CD4-positive, alpha-beta T cell treated with Interleukin-21 for 1 hour (primary cell): ENCODE data around the gene FASTKD2.
A peak's percentile ranks its signal among the peaks of the same experiment; 100 is the strongest.
"Not testable (repeated sequence)": the region's sequence is repeated elsewhere in the genome, so short reads cannot be mapped to it uniquely, and the experiment has no call there.

Experiments
- DNase-seq: peaks from one replicate; pipeline ENCODE4 v3.0.0-alpha.2; 2020

FASTKD2 gene

GRCh38 chr2:206792645-206793044 is 27.2 kb downstream of the FASTKD2 start:
- no peak for DNase-seq

GRCh38 chr2:206797376-206797775 is 32.0 kb downstream of the FASTKD2 start:
- DNase-seq: no peak

- DNase-seq: no peak
Observed at GRCh38 chr2:206798000-206798399, 32.6 kb downstream of the FASTKD2 start.

GRCh38 chr2:206799083-206799482 is 33.7 kb downstream of the FASTKD2 start:
- no peak for DNase-seq

- peak; percentile 52 for DNase-seq
Observed at GRCh38 chr2:206800506-206801417, 35.4 kb downstream of the FASTKD2 start.

GRCh38 chr2:206801418-206802189 is 36.2 kb downstream of the FASTKD2 start:
- no peak for DNase-seq

- DNase-seq: no peak
Observed at GRCh38 chr2:206802654-206803514, 37.5 kb downstream of the FASTKD2 start.

- no peak for DNase-seq
Observed at GRCh38 chr2:206804326-206804725, 38.9 kb downstream of the FASTKD2 start.

GRCh38 chr2:206805887-206806607 is 40.6 kb downstream of the FASTKD2 start:
- DNase-seq: no peak

GRCh38 chr2:206807624-206808023 is 42.2 kb downstream of the FASTKD2 start:
- not testable (repeated sequence) for DNase-seq

- not testable (repeated sequence) for DNase-seq
Observed at GRCh38 chr2:206812471-206812870, 47.1 kb downstream of the FASTKD2 start.

- DNase-seq: no peak
Observed at GRCh38 chr2:206814498-206814897, 49.1 kb downstream of the FASTKD2 start.

- no peak for DNase-seq
Observed at GRCh38 chr2:206820807-206821206, 55.4 kb downstream of the FASTKD2 start.

GRCh38 chr2:206823178-206823577 is 57.8 kb downstream of the FASTKD2 start:
- DNase-seq: no peak

GRCh38 chr2:206824087-206824618 is 58.7 kb downstream of the FASTKD2 start:
- DNase-seq: no peak

- no peak for DNase-seq
Observed at GRCh38 chr2:206824993-206825392, 59.6 kb downstream of the FASTKD2 start.

GRCh38 chr2:206831442-206831995 is 66.1 kb downstream of the FASTKD2 start:
- no peak for DNase-seq

GRCh38 chr2:206832873-206833272 is 67.5 kb downstream of the FASTKD2 start:
- DNase-seq: no peak

- no peak for DNase-seq
Observed at GRCh38 chr2:206833291-206833690, 67.9 kb downstream of the FASTKD2 start.

- no peak for DNase-seq
Observed at GRCh38 chr2:206836722-206837121, 71.3 kb downstream of the FASTKD2 start.

GRCh38 chr2:206837775-206838174 is 72.4 kb downstream of the FASTKD2 start:
- no peak for DNase-seq

GRCh38 chr2:206838690-206839089 is 73.3 kb downstream of the FASTKD2 start:
- no peak for DNase-seq
